Pons (tissue), 1 donor: Measurements from ENCODE around the gene DYSF.

Experiments used
- DNase-seq: peaks from one replicate; pipeline ENCODE4 v3.0.0-alpha.2; 2016; ENCODE audit warnings: low spot score

DYSF gene

DNA sequence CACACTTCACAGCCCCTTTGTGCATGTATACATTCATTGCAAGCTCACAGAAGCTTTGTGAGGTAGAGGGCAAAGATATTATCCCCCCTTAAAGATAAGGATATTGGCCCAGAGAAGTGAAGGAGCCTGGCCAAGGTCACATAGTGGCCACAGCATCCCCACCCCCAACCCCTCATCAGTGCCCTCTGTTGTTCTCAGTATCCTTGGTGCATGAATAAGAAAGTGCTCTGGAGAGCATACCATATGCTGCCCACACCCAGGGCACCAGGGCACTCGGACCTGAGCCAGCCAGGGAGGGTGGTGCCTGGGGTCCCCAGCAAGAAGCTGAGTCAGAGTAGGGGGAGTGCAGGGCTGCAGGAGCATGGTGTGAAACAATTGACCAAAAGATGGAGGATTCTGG is 3.3 kb downstream of the DYSF start:
- DNase-seq = no peak

DNA sequence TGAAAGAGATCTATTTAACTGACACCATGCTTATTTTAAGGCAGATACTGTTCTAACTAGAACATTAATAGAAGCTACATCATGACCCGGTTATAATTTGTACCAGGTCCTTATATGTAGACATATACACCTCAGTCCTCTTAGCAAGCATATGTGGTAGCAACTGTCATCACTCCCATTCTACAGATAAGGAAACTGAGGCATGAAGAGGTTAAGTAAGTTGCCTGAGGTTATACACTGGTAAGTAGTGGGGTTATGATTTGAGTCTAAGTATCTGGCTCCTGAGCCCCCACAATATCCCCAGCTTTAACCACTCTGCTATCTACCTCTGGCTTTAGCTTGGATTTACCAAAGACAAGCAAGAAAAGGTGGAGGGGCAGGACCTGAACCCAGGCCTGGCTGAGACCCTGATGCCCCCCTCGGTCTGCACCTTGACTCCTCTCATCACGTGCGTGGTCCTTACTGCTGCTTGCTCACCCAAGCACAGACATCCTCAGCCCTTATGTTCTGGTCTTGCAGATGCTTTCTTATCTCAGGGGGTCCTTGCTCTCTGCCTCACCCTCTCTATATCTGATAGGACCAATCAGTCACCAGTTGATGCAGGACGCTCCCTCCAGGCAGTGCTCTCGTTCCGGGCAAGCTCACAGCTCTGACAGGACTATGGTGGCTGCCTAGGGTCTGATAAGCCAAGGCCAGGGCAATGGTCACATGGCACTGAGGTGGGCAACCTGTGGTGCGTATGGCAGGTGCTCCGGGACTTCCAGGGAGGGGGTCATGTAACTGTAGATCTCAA is 4.0 kb downstream of the DYSF start:
- no peak for DNase-seq

DNA sequence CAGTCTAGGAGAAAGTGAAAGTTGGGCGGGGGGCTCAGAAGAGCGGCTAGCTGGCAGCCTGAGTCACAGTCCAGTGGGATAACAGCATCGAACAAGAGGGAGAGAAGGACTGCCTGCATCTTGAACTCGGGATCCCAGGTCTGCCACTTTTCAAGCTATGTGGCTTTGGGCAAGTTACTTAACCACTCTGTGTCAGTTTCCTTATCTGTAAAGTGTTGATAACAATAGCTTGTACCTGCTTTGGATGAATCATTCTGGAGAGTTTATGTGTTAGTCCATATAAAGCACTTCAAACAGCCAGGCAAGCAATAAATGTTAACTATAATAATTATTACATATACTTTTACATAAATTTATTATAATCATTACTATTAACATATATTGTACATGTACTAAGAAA is 4.6 kb downstream of the DYSF start:
- DNase-seq = no peak

DNA sequence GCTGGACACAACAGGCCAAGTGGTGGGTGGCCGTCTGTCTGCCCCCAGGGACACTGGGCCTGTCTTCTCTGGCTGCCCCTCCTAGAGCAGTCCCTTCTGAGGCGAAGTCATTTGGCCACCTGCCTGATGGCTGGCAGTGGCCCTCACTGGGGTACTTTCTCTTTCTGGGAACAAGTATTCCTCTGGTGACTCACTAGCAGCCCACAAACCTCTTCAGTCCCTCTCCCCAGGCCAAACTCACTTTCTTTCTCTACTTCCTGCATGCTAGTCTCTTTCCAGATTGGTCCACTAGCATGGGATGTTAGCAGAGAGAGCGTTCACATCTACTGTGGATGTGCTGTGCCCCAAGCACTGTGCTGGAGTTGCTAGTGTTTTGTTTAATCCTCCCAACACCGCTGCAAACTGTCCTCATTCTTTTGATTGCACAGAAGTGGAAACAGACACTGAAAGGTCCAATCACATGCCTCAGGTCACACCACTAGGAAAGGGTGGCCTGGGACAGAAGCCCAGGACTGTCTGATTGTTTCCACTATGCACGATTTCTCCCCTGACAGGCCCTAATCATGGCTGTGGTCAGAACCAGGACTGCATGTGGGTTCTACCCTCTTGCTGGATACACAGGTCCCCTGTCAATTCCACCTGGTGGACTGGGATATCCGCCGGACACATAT is 5.2 kb downstream of the DYSF start:
- DNase-seq = no peak

DNA sequence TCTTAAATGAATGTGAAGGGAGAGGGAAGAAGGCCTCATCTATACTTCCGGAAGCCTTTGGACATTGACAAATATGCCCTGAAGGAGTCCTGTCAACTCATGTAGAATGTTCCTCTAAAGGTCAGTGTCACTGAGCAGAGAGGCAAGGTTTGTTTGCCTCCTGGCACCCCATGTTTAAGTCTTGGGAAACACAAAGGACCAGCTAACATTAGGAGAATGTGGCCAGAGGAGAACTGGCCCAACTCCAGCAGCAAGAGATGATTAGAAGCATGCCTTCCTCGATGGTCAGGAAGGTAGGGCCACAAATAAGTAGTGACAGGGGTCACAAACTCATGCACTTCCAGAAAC is 5.7 kb downstream of the DYSF start:
- no peak for DNase-seq

DNA sequence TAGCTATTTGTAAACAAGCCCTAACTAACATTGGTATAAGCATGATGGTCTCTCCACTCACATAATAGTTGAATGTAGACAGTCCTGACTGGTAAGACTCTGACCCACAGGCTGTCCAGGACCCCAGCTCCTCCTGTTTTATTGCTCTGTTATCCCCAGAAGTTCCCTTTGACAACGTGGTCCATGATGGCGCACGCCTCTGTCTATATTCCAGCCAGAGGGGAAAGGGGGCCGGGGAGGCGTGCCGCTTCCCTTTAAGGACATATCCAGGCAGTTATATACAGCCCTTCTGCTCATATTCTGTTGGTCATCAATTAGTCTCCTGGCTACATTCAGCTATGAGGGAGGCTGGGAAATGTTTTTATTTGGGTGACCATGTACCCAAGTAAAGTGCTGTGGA is 6.7 kb downstream of the DYSF start:
- no peak for DNase-seq

DNA sequence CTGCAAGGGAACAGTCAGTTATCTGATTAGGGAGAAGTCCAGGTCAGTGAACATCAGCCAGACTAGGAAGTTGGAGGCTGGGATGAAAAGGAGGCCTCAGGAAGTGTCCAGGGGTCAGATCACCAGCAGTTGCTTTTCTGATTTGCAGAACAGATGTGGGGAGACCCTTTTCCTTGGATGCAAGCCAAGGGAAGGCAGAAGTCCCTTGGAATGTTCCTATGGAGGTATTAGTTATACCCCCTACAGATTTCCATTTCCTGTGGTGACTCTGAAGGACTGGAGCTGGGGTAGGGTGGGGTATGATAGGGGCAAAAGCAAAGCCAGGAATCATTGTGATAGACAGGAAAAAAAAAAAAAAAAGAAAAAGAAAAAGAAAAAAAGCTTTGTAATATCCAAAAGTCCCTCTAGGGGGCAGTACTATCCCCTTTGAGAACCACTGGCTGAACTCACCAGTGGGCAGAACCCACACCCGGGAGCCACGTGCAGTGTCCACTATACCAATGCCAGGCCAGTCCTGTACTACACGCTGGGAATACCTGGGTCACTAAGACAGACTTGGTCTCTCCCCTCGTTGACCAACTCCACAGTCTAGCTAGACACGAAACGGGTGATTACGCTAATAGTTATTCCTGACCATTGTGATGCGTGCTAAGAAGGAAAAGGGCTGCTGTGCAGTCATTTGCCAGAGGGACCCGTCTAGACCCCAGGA is 7.4 kb downstream of the DYSF start:
- DNase-seq = peak; percentile 22

DNA sequence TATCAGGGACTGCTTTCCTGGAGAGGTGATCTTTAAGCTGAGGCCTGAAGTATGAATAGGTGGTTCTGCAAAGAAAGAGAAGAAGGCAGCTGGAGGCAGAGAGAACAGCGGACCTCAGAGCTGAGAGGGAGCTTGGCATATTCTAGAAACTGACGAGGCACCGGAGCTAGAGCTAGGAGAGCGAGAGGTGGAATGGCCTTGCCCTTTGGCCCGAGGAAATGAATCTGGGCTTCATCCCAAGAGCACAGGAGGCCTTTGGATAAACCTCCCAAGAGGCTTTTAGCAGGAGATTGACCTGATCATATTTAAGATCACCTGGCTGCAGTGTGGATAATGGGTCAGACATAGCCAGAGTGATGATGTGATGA is 7.9 kb downstream of the DYSF start:
- no peak for DNase-seq

DNA sequence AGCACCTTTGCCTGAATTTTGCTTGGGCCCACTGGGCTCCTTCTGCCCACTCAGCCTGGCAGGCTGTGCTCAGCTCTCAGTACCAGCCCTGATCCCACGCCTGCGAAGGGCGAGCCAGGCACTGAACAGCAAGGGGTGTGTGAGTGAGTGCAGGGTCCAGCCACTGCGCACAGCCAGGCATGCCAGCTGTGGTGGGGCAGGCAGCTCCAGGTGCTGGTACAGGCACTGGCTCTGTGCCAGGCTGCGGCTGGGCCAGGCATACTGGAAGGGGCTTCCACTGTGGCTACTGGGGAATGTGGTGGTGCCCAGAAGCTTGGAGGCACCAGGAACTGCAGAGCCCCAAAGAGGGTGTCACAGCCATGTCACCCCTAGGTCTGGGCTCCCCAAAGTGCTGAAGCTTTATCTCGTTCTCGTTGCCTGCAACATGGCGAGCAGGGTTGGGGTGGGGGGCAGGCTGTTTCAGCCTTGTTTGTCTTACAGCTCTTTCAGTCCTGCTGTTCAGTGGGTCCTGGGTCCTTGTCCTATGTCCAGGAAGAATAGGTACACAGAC is 8.8 kb downstream of the DYSF start:
- no peak for DNase-seq

DNA sequence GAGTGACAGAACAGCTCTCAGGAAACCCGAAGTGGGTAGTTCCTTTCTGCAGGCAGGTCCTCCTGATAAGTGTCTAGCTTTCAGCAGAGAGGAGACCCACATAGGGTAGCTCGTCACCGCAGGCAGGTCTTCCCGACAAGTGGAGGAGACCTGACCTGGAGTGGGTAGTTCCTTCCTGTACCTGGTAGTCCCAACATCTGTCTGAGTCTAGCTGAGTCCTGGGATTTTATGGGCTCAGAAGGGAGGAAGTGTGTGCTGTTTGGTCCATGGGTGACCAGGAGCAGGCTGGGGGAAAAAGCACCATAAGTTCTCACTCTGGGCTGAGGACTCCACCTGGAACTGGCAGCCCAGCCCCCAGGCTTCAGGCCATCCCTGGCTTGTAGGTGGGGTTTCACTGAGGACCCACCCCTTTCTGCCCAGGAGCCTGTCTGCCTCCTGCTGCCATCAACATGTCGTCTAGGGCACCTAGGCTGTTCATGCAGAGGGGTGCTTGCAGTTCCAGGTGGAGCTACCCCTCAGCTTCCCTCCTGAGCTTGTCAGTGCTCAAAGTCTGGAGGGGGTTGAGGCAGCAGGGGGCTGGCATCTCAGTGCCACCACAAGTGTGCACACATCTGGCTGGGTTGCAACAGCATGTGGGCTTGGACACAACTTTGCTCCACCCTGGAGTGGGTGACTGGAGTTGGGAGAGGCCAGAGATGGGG is 9.4 kb downstream of the DYSF start:
- no peak for DNase-seq

DNA sequence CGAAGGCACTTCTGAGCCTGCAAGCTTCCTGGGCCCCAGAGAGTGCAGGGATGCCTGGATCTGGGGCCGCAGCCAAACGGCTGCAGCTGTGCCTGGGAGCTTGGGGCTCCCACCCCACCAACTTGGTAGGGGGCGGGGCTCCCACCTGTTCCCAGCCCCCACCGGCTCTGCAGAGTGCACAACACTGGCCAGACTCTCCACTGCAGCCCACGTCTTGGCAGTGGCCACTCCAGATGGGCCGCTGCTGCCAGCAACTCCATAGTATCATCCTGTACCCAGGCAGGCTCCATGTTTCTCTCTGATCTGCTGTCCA is 9.9 kb downstream of the DYSF start:
- DNase-seq = no peak

DNA sequence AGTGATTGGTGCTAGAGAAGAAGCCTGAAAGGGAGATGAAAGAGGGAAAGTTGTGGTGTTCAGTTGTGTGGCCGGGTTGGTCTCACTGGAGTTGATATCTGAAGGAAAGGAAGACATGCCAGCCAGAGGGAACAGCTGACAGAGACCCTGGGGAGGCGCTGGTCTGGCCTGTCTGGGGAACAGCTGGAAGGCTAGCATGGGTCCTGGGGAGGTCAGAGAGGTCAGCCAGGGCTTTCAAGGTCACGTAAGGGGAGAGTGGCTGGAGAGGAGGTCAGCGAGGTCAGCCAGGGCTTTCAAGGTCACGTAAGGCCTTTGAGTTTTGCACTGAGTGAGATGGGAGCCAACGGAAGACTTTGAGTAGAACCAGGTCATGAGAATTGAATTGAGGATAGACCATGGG is 11.0 kb downstream of the DYSF start:
- DNase-seq = no peak

DNA sequence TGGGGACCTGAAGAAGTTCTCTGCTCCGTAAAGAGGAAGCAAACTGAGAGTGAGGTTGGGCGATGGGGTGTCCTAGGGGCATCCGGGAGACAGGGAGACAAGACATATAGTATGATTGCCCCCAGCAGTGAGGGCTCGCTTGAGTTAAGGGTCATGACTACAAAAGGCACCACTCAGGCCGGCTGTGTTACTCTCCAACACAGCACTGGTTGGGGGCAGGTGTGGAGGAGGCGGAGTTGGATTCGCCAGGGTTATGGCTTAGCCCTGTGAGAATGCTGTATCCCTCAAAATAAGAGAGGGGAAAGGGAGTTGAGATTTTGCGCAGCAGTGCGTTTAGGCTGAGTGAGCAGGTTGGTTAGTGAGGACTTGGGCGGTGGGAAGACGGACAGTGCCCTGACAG is 12.0 kb downstream of the DYSF start:
- DNase-seq = no peak

DNA sequence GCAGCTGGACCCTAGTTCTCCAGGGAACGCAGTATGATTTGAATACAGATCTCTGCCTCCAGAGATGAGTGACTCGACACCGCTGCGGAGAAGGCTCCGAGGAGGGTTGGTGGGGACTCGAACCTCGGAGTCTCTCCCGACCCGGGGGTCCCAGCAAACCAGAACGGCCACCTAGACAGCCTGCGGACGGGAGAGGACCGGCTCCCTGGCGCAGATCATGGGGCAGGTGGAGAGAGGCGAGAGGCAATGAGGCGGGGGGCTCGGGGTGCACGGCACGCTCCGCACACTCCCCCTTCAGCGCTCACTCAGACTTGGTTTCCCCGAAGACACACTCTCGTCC is 12.6 kb downstream of the DYSF start:
- DNase-seq = no peak

DNA sequence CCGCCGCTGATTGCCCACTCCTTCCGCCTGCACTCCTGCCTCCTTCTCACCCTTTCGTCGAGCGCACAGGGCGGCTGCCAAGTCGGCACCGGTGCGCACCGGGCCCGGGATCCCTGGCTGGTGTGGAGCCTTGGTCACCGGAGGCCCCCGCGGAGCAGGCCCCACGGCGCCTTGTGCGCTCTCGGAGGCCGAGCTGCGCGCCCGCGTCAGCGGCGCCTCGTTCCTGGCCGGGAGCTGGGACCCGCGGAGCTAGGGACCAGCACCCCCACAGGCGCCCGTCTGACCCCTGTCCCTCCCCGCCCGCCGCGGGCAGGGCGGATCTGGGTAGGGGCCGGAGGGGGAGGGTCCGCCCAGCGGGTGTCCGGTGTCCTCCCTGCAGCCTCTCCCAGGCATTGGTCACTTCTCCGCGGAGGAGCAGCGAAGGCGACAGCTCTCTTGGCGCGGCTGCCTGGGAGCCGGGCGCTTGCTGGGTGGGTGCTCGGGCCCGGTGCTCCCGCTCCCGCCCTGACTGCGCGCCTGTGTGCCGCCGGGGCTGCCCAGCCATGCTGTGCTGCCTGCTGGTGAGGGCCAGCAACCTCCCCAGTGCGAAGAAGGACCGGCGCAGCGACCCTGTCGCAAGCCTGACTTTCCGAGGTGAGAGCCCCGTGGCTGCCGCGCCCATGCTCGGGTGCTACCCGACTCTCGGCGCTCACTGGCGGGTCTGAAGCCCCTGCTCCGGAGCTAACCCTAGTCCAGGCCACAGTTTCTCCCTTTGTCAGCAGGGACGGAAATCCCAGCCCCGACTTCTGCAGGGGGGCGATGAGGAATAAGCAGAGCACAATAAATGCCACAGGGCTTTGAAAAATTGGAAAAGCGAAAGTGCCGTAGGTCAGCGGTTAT is 13.2 kb downstream of the DYSF start:
- DNase-seq = no peak

DNA sequence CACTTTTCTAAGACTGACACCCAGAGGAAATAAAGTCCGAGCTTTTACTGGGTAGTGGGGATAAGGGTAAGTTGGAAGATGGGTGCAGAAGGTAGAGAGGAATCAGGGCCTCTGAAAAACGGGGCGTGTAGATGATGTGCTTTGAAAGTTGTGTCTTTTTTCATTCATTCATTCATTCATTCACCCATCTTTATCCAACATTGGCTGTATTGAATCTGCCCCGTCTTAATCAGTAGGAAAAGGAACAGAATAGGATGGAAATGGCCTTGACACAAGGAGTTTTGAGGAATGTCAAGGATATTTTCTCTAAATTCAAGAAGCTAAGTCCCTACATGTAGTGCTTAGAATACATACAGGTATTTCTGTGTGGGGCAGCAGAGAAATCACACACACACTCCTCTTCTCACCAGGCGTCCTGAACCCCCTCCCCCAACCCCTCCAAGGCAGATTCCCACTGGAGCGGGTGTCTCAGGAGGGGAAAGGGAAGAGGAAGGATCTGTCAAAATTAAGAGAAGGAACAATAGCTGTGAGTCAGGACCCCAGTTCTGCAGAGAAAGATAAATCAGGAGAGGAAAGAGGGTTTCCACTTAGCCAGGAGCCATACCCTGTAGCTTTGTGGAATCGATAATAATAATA is 13.9 kb downstream of the DYSF start:
- DNase-seq = no peak

DNA sequence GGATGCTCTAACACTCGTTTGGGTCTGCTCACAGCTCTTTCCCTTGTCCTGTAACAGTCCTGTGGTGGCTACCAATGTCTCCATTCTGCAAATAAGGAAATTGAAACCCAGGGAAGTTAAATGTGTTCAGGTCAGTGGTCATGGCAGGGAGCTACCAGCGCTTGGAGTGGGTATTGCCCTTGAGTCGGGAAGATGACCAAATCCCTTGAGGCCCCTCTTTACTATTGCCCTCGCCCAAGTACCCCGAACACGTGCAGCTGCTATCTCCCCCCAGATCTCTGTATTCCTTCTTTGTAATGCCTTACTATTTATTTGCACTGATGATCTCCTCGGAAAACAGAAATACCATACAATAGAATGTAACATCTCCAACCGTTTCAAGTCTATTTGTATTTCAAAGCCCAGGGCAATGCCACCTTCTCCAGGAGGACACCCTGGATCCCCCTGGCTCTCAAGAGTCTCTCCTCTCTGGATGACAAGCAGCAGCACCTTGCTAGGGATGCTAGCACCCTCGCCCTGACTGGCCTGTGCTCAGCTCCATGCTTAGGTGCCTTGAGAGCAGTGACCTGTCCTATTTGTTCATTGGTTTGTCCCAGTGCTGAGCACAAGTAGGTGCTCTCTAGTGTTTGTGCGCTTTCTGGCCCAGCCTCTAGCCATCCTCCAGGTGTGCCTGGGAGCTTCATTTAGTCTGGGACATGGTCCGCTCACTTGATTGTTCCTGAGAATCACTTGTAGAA is 15.1 kb downstream of the DYSF start:
- DNase-seq = no peak

DNA sequence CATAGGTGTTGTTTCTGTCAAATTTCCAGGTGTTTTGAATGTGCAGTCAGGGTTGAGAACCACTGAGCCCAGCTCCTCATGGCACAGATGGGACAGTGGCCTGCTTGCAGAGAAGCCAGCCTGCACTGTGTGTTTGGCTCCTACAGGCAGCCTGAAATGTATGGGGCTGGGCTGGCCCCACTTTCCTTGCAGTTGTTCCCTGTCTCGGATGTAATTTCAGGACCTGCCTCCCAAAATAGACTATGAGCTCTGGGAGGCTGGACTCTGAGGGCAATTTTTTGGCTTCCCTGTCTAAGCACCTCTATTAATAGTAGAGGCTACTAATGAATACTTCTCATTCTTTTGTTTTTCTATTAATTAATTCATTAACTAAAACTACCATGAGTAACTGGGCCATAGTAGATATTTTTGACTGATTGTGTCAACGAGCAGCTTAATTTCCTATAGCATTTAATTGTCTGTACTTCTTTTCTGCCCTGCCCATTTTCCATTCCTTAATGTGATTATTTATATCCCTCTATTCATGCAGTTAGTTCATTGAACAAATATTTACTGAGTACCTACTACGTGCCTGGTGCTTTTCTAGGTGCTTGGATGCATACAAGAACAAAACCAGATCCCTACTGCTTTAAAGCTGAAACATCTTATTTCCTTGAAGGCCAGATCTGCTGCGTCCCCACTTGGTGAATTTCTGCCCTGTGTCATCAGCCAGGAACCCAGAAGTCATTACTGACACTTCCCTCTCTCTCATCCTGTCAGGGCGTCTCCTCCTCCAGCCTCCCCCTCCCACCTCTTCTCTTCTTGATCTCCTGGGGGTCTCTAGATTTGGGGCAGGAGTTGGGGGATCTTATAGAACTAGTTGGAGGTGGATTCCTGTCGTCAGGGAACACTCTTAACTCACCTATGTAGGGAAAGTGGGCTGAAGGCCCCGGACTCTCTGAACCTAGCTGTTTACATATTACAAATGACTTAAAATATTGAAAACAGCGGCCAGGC is 16.3 kb downstream of the DYSF start:
- DNase-seq = no peak

DNA sequence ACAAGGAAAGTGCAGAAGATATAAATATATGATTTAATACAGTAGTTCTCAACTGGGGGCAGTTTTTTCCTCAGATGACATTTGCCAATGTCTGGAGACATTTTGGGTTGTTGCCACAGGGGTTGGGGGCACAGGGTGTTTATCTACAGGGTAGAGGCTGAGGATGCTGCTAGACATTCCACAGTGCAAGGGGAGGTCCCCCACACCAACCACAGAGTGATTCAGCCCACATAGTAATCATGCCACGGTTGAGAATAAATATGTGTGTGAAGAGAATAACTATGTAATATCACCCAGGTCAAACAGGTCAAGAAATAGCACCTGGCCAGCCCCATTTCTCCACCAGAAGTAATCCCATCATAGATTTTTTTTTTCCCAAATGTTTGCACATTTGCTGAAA is 17.9 kb downstream of the DYSF start:
- no peak for DNase-seq
